ENCODE data around the gene FAM3C.

DNA sequence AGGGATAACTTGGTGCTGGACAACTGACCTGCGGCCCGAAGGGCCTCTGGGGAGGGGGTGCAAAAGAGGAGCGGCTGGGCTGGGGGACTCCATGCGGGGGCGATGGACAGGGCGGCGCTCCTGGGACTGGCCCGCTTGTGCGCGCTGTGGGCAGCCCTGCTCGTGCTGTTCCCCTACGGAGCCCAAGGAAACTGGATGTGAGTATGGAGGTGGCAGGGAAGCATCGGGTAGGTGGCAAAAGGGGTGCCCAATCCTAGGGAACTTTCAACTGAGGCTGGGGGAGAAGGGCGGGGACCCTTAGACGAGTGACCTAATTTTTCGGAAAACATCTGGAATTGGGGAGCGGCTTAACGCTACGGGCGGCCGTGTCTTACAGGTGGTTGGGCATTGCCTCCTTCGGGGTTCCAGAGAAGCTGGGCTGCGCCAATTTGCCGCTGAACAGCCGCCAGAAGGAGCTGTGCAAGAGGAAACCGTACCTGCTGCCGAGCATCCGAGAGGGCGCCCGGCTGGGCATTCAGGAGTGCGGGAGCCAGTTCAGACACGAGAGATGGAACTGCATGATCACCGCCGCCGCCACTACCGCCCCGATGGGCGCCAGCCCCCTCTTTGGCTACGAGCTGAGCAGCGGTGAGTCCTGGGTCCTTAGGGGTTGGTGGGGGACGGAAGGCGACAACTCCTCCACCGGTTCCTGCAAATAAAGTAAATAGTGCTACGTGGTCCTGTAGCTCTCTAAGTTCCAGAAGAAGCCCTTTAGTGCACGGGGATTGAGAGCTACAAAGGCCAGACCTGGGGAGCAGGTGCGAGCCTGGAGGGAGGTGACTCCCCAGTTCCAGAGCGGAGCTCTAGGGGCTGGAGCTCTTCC lies 66.7 kb downstream of the FAM3C start:
- TF ChIP-seq CTCF (IDR thresholded peaks at IDR 0.05) (no peak), POLR2AphosphoS5 (IDR thresholded peaks at IDR 0.05) (no peak)

Measured in gastroesophageal sphincter (tissue), 3 donors.